HG02798 (cell line): Measurements from ENCODE around the gene OTOG.

ENCODE experiments used
- ATAC-seq: cut with Tn5 transposase; IDR thresholded peaks from one replicate; pipeline ENCODE4 v1.9.1; 2021; ENCODE audit warnings: mild to moderate bottlenecking; ENCODE audit not compliant: unreplicated experiment, poor library complexity

Gene OTOG

DNA sequence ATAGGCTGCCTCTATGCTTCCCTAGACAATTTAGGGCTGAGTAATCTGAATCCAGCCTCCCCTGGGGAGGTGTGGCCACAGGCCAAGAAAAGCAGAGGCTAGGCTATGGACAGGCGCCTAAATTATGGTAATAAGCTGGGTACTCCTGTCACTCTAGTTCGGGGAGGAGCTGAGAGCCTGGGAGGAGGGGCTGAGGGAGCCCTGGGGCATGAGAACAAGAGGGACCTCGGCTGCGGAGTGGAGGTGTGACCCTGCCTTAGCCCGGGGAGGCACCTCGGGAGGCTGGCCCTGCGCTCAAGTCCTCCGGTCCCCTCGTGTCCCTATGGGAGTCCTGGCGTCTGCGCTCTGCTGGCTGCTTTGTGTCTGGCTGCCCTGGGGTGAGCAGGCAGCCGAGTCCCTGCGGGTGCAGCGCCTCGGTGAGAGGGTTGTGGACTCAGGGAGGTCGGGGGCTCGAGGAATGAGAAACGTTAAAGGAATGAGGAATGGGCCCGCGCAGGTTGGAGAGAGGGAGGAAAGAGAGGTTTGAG lies at the start of gene OTOG:
Gene OTOG (plus strand): TSS at position 209 of the 527 bp plus-strand sequence. CDS start 114 bp downstream, at position 323.
- ATAC-seq: no peak

GRCh38 chr11:17498058-17498457 lies 49.0 kb upstream of the OTOG start:
- ATAC-seq: no peak

DNA sequence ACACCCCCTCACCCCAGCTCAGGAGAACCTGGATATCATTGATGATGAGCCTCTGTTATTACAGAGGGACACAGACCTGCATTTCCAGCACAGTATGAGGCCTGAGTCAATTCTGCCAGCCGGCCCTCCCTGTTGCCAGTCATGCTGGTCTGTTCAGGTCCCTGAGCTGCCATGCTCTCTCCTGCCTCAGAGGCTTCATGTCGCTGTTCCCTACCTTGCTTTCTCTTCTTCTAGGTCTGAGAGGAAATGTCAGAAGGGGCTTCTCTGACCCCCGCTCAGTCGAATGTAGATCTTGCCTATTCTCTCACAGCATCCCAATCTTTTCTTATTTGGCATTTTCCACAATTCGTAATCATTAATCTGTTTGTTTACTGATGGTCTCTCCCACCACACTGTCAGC lies 48.6 kb upstream of the OTOG start:
- ATAC-seq: no peak

DNA sequence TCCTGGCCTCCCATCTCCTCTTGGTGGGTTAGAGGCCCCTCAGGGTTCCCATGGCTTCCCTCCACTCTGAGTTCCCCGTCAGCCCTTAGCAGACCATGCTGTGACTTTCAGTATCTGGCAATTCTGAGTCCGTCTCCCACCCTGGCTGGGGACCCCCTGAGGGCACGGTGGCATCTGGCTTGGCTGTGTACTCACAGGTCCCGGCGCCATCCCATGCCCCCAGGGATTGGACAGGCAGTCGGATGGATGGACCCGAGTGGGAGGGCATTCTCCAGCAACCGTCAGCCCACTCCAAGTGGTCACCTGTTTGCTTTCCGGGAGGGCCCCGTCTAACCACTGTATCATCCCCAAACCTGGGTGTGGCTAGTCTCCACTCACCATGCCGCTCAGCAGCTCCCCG lies 46.4 kb upstream of the OTOG start:
- no peak for ATAC-seq

- ATAC-seq: no peak
Measured at GRCh38 chr11:17502630-17503029, 44.4 kb upstream of the OTOG start.

DNA sequence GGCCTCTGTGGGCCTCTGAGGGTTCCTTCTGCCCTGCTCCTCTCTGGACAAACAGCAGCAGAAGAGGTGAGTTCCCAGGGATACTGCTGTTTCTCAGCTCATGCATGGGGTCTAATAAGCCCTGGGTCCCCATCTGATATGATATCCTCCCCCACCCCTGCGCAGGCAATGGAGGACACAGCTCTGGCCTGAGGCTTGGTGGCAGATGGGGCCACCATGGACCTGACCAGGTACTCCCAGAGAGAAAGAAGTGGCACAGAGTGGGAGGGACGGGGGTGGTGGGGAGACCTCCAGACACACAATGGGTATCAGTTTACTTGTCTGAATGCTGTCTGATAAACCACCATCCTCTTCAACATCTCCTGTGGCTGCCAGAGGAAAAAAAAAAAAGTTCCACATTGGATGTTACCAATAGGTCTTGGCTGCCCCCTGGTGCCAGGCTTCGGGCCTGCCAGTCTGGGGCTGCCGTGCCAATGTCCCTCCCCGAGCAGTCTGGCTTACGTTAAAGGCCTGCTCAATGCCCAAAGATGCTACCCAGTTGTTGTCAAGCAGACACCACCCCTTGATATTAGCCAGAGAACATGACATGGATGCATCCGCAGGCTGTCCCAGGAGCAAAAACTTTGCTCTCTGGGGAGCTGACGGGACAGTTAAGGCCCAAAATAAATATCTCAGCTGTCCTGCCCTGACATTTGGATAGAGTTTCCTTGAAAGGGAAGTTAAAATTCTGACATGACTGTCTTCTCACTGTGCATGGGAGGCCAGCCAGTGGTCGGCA lies 42.5 kb upstream of the OTOG start:
- ATAC-seq: peak; percentile 58

- ATAC-seq: no peak
Measured at GRCh38 chr11:17505146-17505545, 41.9 kb upstream of the OTOG start.

DNA sequence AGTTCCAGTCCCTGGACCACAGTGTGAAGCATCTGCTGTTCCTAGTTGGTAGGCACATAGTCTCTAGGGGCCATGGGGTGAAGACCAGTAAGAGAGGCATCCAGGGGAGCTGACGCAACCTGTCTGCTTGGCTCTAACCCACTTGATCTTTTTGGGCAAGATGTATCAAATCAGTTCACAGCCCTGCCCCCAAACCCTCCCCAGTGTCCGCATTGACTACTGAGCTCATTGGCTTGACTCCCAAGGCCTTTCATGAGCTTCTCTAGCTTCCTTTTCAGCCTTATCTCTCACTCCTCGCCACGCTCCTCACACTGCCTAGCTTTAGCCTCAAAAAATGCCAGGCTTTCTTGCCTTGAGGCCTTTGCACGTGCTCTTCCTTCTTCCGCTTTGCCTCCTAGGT lies 40.7 kb upstream of the OTOG start:
- ATAC-seq: no peak

- peak; percentile 70 for ATAC-seq
Measured at GRCh38 chr11:17506942-17507341, 40.1 kb upstream of the OTOG start.

DNA sequence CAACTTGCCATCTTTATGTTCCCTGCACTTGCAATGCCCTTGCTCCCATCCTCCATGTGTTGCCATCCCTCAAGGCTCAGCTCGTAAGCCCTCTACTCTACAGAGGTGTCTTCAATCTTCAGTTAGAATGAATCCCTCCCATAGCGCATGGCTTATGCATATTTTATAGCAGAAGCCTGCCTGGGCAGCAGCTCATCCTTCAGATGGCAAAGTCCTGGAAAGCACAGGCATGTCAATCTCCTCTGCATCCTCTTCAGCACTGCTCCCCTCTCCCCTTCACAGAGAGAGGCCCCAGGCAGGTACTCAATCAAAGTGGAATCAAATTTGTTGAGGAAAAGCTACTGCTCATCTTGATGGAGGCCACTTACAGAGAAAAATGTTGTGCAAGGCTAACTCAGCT lies 39.3 kb upstream of the OTOG start:
- no peak for ATAC-seq

DNA sequence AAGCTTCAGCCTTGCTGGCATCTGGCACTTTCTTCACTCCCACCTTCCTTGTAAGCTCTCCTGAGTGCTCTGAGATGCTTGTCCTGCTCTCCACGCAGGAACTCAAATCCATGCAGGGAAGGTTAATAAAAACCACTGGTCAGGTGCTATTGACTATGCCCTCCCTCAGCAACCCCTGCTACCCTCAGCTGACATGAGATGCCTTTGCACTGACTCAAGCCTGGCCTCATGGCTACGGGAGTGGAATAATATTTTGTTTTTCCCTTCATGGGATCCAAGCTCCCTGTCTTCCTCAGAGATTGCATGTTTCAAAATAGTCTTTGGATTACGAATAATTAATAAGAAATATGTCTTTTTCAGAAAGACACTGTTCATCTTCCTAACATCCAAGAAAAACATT lies 38.8 kb upstream of the OTOG start:
- ATAC-seq: no peak

DNA sequence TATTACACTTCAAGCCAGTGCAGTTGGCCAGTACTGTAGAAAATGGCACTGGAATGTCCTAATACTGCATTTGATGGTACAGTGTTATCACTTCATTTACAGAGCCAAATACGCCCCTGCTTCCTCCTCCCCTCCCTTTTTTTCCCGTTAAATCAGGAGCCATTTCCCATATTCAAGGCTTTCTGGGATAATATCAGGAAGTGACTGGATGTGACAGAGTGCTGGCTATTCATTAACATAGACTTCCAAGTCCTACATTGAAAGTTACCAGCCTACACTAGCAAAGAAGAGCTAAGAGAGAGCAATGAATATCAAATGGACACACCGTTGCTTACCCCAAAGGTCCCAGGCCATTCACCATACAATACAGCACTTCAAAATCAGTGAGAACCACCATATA lies 38.3 kb upstream of the OTOG start:
- no peak for ATAC-seq

DNA sequence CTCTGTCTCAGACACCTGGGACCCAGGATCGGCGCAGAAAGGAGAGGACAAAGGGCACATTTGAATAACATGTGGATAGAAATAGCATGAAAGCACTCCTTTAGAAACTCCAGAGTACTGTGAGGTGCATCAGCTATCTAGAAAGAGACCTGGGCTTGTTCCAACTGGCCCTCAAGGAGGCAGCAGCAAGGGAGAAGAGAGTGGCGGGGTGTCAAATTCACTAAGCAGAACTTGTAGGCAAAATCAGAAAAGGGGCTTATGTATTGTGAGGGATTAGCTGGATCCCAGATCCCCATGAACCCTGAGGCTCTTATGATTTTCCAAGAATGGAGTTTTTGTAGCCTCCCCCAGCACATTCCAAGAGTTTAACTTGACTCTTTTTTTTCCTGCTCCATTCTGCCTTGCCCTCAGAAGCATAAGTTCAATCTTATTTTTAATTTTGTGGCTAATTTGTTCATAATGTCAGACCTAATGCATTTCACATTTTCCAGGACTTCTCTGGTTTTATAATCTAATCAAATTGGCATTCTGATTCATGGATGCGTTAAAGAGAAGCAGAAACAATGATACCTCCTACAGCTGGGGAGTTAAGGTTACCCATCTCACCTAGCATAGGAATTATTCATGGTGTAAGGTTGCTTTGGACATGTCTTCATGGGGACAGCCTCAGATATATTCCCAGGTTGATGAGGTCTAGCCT lies 36.4 kb upstream of the OTOG start:
- ATAC-seq: no peak

DNA sequence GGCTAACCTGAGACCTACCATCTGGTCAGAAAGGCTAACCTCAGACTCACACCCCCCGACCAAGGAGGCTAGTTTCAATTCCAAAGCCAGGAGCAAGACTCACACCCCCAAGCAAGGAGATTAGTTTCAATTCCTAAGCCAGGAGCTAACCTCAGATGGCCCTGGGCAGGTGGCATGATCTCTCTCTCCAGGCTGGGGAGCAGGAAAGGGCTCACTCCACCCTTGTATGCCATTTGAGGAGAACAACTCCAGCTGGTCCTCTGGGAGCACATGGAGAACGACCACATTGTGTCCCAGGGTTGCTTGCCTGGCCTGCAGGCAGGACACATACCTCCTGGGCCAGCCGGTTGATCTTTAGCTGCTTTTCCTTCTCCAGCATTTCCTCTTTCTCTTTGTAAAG lies 35.5 kb upstream of the OTOG start:
- no peak for ATAC-seq

DNA sequence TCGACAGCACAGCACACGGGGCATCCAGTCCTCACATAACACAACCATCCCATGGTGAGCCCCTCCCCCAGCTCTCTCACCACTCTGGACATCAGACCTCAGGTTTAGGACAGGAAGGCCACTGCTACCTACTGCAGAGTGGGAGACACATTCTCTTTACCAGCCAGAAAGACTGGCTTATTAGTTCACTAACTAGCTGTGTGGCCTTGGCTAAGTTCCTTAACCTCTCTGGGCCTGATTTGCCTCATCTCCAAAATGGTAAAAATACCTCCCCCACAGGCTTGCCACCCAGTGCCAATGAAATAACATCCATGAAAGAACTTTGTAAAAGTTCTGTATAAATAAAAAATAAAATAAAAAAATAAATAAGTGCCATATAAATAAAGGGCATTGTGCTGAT lies 35.0 kb upstream of the OTOG start:
- ATAC-seq: no peak

GRCh38 chr11:17513853-17514252 lies 33.2 kb upstream of the OTOG start:
- ATAC-seq: no peak

DNA sequence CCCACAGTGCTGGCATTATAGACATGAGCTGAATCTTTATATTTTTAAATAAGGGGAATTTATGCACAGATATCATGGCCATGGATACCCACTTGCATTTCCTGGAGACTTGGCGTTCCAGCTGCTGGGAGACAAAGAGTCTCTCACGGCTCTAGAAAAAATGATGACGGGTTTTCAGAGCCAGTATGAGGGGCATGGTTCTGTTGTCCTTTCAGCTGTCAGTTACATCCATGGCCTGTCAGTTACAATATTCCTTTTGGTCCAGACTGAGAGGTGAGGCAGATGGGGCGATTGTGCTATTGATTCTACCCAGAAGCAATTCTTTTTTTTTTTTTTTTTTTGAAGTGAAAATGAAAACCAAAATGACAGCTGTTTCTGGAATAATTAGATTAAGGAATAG lies 32.6 kb upstream of the OTOG start:
- ATAC-seq: no peak

- no peak for ATAC-seq
Measured at GRCh38 chr11:17515443-17516176, 31.4 kb upstream of the OTOG start.

- ATAC-seq: no peak
Measured at GRCh38 chr11:17516551-17517150, 30.4 kb upstream of the OTOG start.

DNA sequence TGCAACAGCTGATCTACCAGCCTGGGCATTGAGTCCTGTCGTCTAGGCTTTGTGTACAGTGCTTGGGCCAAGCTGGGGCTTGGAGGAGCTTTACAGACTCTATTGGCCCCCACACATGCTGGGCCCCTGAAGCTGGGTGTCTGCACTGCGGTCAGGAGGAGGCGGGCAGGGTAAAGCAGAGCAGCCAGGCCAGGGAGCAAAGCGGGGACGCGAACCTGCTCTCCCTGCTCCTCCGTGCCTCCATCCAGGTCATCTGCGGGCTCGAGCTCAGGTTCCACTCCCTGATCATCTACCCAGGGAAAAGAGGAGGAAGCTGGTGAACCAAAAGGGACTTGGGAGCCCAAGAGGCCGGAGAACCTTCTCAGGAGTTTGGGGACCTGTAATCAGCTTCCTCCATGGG lies 29.9 kb upstream of the OTOG start:
- ATAC-seq: no peak

GRCh38 chr11:17518366-17518765 lies 28.7 kb upstream of the OTOG start:
- no peak for ATAC-seq
